ENCODE results near the gene APOB. TPM values are rescaled to one million over a fixed set of nuclear protein-coding genes. Genes with fewer than 3 reads are reported as not detected.

APOB gene
- total RNA-seq, 4 donors from 2014 or later = 1.5 to 38.6 (median 14.7) TPM

GRCh38 chr2:21044694-21045371 is 960 bp upstream of the APOB start:
- TF ChIP-seq CTCF (IDR thresholded peaks at IDR 0.05; ENCODE audit: low read depth) = no peak

GRCh38 chr2:21042958-21043743 is 722 bp downstream of the APOB start:
- TF ChIP-seq CTCF (IDR thresholded peaks at IDR 0.05; ENCODE audit: low read depth) = no peak

DNA sequence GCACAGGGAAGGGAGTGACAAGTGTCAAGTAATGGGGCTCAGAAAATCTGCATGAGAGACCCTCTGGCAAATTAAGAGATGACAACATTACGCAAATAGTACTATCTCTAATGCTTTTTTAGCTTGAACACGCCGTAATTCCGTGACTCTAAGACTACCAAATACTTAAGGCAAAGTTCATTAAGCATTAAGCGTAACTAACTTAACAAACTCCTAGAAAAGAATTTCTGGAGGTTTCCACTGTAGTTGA is 1.2 kb downstream of the APOB start:
- TF ChIP-seq CTCF (IDR thresholded peaks at IDR 0.05; ENCODE audit: low read depth) = no peak

GRCh38 chr2:21041943-21042707 is 1.7 kb downstream of the APOB start:
- TF ChIP-seq CTCF (IDR thresholded peaks at IDR 0.05; ENCODE audit: low read depth) = no peak

DNA sequence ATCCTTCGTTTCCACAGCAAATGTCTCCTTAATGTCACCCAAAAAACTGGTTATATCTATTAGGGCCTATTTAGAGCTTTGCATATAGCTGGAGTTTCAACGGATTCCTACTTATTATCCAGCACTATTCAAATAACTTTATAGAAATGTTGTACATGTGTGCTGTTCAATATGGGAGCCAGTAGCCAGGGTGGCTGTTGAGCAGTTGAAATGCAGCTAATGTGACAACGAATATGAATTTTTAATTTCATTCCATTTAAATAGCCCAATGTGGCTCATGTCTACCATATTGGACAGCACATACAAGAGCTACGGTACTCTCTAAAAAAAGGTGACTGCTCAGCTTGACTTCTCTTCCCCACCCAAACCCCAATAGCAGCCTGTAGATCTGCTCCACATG is 2.4 kb downstream of the APOB start:
- no peak for TF ChIP-seq CTCF (IDR thresholded peaks at IDR 0.05; ENCODE audit: low read depth)

DNA sequence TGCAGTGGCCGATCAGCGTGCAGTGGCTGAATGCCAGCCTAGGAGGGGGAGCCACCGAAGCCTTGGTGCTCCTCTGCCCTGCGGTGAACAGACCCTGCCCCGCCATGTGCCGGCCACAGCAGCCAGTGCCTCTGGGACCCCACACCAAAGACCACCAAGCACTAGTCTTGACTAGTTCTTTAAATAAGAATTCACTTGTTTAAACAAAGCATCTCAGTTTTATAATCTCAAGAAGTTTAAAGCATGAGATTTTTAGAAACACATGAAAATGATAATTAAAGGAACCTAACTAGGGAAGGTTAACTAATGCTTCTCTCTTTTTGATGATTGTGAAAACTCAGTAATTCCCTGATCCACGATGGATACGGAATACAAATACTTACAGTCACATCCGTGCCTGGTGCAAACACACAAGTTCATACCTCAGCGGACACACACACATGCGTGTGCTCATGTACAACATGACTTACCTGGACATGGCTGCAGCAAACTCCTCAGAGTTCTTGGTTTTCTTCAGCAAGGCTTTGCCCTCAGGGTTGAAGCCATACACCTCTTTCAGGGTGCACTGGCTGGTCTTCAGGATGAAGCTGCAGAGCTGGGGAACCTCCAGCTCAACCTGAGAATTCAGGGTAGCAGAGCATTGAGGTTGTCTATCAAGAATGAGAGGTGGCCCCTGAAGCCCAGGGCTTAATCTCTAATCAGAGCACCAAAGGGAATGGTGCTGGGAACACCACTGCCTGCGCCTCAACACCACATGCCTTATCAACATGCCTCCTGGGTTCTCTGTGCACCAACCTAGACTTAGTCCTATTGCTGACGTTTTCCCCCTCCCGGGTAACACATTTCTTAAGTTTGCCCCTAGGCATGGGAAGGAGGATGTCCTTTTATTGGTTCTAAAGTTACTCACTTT is 3.1 kb downstream of the APOB start:
- no peak for TF ChIP-seq CTCF (IDR thresholded peaks at IDR 0.05; ENCODE audit: low read depth)

All from subcutaneous adipose tissue (tissue), 4 donors.